Measurements from ENCODE around the gene PPP1R3D. TPM values are rescaled to one million over a fixed set of nuclear protein-coding genes. Genes with fewer than 3 reads are reported as not detected.

Gene PPP1R3D
- total and polyA plus RNA-seq, 9 of the 15 experiments (the other 6 are each of a cell fraction or from before 2014, with no cell fraction given): 0.35 to 3.3 (median 1.8) TPM

GRCh38 chr20:59940129-59940955, at the start of gene PPP1R3D, which contains the start of gene FAM217B (continued):
- no peak for TF ChIP-seq NR1H2 (CRISPR knock-in tag; IDR thresholded peaks at IDR 0.05)
- no peak for TF ChIP-seq KDM4B (IDR thresholded peaks at IDR 0.05; ENCODE audit: borderline replicate concordance in 2 of 2, low read depth in 1 of 2)
- peak; percentile 58; the same call in 1 of the 2 replicates for TF ChIP-seq ZBTB9 (CRISPR knock-in tag; IDR thresholded peaks at IDR 0.05)
- no peak for TF ChIP-seq ETV6 (IDR thresholded peaks at IDR 0.05; ENCODE audit: borderline replicate concordance in 1 of 2, low read depth in 2 of 2, low read length in 1 of 2)
- TF ChIP-seq ETV6 (CRISPR knock-in tag; IDR thresholded peaks at IDR 0.05; ENCODE audit: borderline replicate concordance): no peak
- no peak for TF ChIP-seq RERE (CRISPR knock-in tag; IDR thresholded peaks at IDR 0.05; ENCODE audit: borderline replicate concordance)
- peak; percentile 69 for TF ChIP-seq GABPA (tag; conservative IDR thresholded peaks at IDR 0.05; ENCODE audit: low read depth)
- TF ChIP-seq ZNF695 (CRISPR knock-in tag; IDR thresholded peaks at IDR 0.05): no peak
- no peak for TF ChIP-seq KAT8 (IDR thresholded peaks at IDR 0.05; ENCODE audit: low read depth)
- no peak for TF ChIP-seq NFIX (CRISPR knock-in tag; IDR thresholded peaks at IDR 0.05; ENCODE audit: low read depth)
- no peak for TF ChIP-seq NFATC3 (IDR thresholded peaks at IDR 0.05)
- TF ChIP-seq BRF2 (IDR thresholded peaks at IDR 0.05; ENCODE audit: borderline replicate concordance, insufficient read depth, insufficient read length): no peak
- no peak; the same call in 1 of the 2 replicates for TF ChIP-seq ESRRA (IDR thresholded peaks at IDR 0.05; ENCODE audit: borderline replicate concordance, low read depth)
- TF ChIP-seq ATF3 (IDR thresholded peaks at IDR 0.05): no peak
- no peak for TF ChIP-seq ATF3 (CRISPR knock-in tag; conservative IDR thresholded peaks at IDR 0.05)
- TF ChIP-seq CHD2 (IDR thresholded peaks at IDR 0.05; ENCODE audit: low read depth, low read length): no peak
- TF ChIP-seq PRMT5 (CRISPR knock-in tag; IDR thresholded peaks at IDR 0.05): no peak
- TF ChIP-seq GTF2E2 (tag; IDR thresholded peaks at IDR 0.05): peak; percentile 81; the same call in 1 of the 2 replicates
